Heart left ventricle (tissue), 16 donors: ENCODE results near the gene CDT1. TPM values are rescaled to one million over a fixed set of nuclear protein-coding genes. Genes with fewer than 3 reads are reported as not detected.

Experiments
- ATAC-seq, 4 donors: fragments of 200-7000 bp; cut with Tn5 transposase; one replicate each; pipeline ENCODE4 v1.9.1; 2020 to 2022; ENCODE audit warnings: moderate library complexity in 4 of 4, mild to moderate bottlenecking in 3 of 4, moderate number of reproducible peaks in 1 of 4
- DNase-seq, 5 donors: peaks; one replicate each; pipeline ENCODE4 v3.0.0-alpha.2; 2020
- H3K27ac ChIP-seq, 12 donors: fragments of 200-600 bp; sonication (generic) in 4 of 12; one replicate each; pipeline versions ENCODE4 v1.5.0 to v1.8.0; 2016 to 2022; ENCODE audit warnings: mild to moderate bottlenecking in 2 of 12
- H3K27me3 ChIP-seq, 9 donors: fragments of 200-600 bp; sonication (generic) in 2 of 9; one replicate each; pipeline versions ENCODE4 v1.5.1 to v1.8.0; 2016 to 2022; ENCODE audit warnings: mild to moderate bottlenecking in 3 of 9
- H3K36me3 ChIP-seq, 9 donors: fragments of 200-600 bp; sonication (generic) in 2 of 9; one replicate each; pipeline versions ENCODE4 v1.5.0 to v1.8.0; 2018 to 2022; ENCODE audit warnings: mild to moderate bottlenecking in 2 of 9
- H3K4me1 ChIP-seq, 12 donors: fragments of 200-600 bp; sonication (generic) in 4 of 12; one replicate each; pipeline versions ENCODE4 v1.5.0 to v1.8.0; 2016 to 2022; ENCODE audit warnings: mild to moderate bottlenecking in 3 of 12
- H3K4me3 ChIP-seq, 12 donors: fragments of 200-600 bp; sonication (generic) in 4 of 12; one replicate each; pipeline versions ENCODE4 v1.5.0 to v1.8.0; 2017 to 2022; ENCODE audit warnings: mild to moderate bottlenecking in 9 of 12, moderate library complexity in 4 of 12
- H3K9me3 ChIP-seq, 12 donors: fragments of 200-600 bp; sonication (generic) in 4 of 12; one replicate each; pipeline versions ENCODE4 v1.5.0 to v1.8.0; 2016 to 2022; ENCODE audit warnings: mild to moderate bottlenecking in 1 of 12
- POLR2A ChIP-seq, 2 donors: fragments of 450-650 bp; IDR thresholded peaks; one replicate each; pipeline ENCODE4 v1.6.1; 2017; ENCODE audit warnings: antibody characterized with exemption in 2 of 2, mild to moderate bottlenecking in 2 of 2, moderate library complexity in 2 of 2
- WGBS, 4 donors: extraction: QIAGEN DNeasy Blood & Tissue Kit in 2 of 4; methylation state at CpG; one replicate each; pipeline versions ENCODE4 v1.1.5 to v1.1.7; 2013 to 2018; 5-methylcytosine and 5-hydroxymethylcytosine counted together
- intact Hi-C, 10 donors: fragments of 100-400 bp; cut with DNase I; formaldehyde crosslinking; loops; one replicate each; pipeline versions ENCODE4 v1.11.1 to v1.14.2; 2022
- polyA plus RNA-seq, 2 donors: library from polyadenylated mRNA; stranded (reverse); fragments of 200-250 nt; gene quantifications; one replicate each; pipeline ENCODE4 v1.2.3, GENCODE V29; 2013
- total RNA-seq, 9 donors: library from RNA; depleted of rRNA in 2 of 9; stranded (reverse); fragments of >200 nt in 2 of 9; fragmentation: NEBNext Ultra II Directional in 3 of 9; extraction: Animal tissue kit (Norgen Biotek cat#: 25700) in 3 of 9; gene quantifications; one replicate each; pipeline versions ENCODE4 v1.1.0 to v1.2.4, GENCODE V29; 2016 to 2023
- TF ChIP-seq, protein P1 (sequence below), 12 donors: fragments of 200-600 bp; sonication (generic) in 4 of 12; IDR thresholded peaks; one replicate each; pipeline versions ENCODE4 v1.5.0 to v1.8.0; 2018 to 2022; ENCODE audit warnings: antibody characterized with exemption in 12 of 12, mild to moderate bottlenecking in 5 of 12
- donor health status: ischemic (EF 13 %, LVEDD 7.1; RV severe dilation, severe dysfunction).
- donor health status: healthy with polysubstance abuse.
- donor health status: DM: no; HTN: yes; CAD: no.
- donor health status: DM: no; HTN: no; CAD: no.
- donor health status: ischemic (EF 25% LVEDD 6.9; RV normal size, moderate dysfunction).
- donor health status: ischemic (EF 25% LVEDD 5.7; RV mildly dilated, moderate dysfunction).
- donor health status: healthy.
- donor health status: DM: yes; HTN: yes; CAD: no.
- donor health status: ischemic (EF 35%, LVEDD 5.7; RV mildly dilated, moderate dysfunction).
- donor health status: nonischemic (EF 11% LVEDD 7.7; RV severe dilation, severe dysfunction).
- donor health status: DM: yes; HTN: yes; CAD: no.
- donor health status: PGD.
- donor health status: ischemic (EF 29% LVEDD 5.4; RV normal size, mild dysfunction).
- donor health status: nonischemic (EF 23%, LVEDD 6.1; RV moderate dilation, normal function).

The CDT1 gene
- total and polyA plus RNA-seq, 11 donors: 0.19 to 6.1 (median 0.61) TPM

DNA sequence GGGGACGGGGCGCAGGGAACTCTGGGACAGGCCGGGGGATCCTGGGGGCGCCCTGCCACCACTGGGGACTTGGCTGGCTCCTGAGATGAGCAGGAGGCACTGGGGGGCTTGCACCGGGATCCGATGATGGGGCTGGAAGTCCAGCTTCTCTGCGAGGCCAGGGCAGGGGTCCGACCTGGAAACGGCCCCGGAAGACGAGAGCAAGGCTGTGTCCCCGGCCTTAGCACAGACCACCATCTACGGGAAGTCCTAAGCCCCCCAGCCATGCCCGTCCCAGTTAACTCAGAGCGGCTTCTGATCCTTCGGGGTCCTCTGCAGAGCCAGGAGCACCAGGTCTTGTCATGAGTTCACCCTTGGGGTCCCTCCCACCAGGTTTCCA is 573 bp downstream of the CDT1 start:
- H3K27me3 ChIP-seq: no peaks in the 10 kb centered on the region
- TF ChIP-seq, protein P1, sequence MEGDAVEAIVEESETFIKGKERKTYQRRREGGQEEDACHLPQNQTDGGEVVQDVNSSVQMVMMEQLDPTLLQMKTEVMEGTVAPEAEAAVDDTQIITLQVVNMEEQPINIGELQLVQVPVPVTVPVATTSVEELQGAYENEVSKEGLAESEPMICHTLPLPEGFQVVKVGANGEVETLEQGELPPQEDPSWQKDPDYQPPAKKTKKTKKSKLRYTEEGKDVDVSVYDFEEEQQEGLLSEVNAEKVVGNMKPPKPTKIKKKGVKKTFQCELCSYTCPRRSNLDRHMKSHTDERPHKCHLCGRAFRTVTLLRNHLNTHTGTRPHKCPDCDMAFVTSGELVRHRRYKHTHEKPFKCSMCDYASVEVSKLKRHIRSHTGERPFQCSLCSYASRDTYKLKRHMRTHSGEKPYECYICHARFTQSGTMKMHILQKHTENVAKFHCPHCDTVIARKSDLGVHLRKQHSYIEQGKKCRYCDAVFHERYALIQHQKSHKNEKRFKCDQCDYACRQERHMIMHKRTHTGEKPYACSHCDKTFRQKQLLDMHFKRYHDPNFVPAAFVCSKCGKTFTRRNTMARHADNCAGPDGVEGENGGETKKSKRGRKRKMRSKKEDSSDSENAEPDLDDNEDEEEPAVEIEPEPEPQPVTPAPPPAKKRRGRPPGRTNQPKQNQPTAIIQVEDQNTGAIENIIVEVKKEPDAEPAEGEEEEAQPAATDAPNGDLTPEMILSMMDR (IDR thresholded peaks at IDR 0.05): no peak
- no peak for TF ChIP-seq POLR2A (IDR thresholded peaks at IDR 0.05)
- ATAC-seq (no peak), DNase-seq (peak in 1 of 5 donors; percentile 29)
- H3K9me3 ChIP-seq: no peaks in the 10 kb centered on the region
- H3K36me3 ChIP-seq: peaks cover 0 to 18% (median 4%) of the 10 kb centered on the region in 9 donors
- peak overlapping the region in 9 of 12 donors; percentile 12 to 84 (median 72) for H3K4me3 ChIP-seq
- intact Hi-C loops: no loop called here
- WGBS, 4 donors: 2 to 9% (median 3%) methylated on average over 9 to 16 of the region's 16 CpGs
- H3K27ac ChIP-seq: no peak overlapping the region
- peaks cover 0 to 31% (median 11%) of the 10 kb centered on the region in 12 donors for H3K4me1 ChIP-seq

DNA sequence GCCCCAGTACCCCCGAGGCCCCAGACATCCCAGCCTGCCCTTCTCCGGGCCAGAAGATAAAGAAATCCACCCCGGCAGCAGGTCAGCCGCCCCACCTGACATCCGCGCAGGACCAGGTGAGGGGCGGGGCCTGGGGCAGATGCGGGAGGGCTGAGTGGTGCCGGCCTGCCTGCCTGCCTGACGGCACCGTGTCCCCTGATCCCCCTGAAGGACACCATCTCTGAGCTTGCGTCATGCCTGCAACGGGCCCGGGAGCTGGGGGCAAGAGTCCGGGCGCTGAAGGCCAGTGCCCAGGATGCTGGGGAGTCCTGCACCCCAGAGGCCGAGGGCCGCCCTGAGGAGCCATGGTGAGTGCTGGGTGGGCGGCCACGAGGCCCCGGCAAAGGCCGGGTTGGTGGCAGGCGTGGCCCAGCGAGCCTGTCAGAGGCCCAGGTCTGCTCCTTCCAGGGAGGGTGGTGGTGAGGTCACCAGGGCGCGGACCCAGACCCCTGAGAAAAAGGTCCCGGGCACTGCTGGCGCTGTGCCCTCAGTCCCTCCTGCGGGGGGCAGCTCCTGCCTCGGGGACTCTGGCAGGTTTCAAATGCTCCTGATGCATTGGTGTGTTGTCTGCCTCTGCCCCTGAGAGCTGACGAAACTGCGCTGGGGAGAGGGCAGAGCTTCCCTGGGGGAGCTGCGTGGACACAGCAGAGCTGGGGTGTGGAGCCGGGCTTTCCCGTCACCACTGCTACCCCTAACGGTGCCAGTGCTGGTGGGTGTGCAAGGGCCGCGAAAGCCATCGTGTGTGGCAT is 1.2 kb downstream of the CDT1 start:
- DNase-seq (no peak), ATAC-seq (no peak)
- intact Hi-C loops: no loop called here
- H3K4me3 ChIP-seq: peak overlapping the region in 6 of 12 donors; percentile 10 to 84 (median 74)
- WGBS, 4 donors: 29 to 54% (median 42%) methylated on average over 24 to 39 of the region's 39 CpGs
- H3K9me3 ChIP-seq: no peaks in the 10 kb centered on the region
- no peak for TF ChIP-seq POLR2A (IDR thresholded peaks at IDR 0.05)
- TF ChIP-seq, protein P1 (IDR thresholded peaks at IDR 0.05): no peak
- no peaks in the 10 kb centered on the region for H3K27me3 ChIP-seq
- no peak overlapping the region for H3K27ac ChIP-seq
- H3K4me1 ChIP-seq: peaks cover 0 to 34% (median 11%) of the 10 kb centered on the region in 12 donors
- H3K36me3 ChIP-seq: peaks cover 0 to 24% (median 4%) of the 10 kb centered on the region in 9 donors

DNA sequence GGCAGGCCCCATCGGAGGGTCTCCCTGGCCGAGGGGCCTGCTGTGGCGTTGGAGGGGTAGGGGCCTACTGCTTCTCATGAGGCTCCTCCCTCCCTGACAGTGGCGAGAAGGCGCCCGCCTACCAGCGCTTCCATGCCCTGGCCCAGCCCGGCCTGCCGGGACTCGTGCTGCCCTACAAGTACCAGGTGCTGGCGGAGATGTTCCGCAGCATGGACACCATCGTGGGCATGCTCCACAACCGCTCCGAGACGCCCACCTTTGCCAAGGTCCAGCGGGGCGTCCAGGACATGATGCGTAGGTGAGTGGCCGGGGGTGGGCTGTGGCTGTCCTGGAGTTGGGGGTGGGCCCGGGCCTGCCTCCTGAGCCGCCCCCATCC is 1.7 kb downstream of the CDT1 start:
- Histone ChIP-seq H3K36me3 (peaks cover 0 to 28% (median 4%) of the 10 kb centered on the region in 9 donors), H3K4me1 (peaks cover 0 to 37% (median 16%) of the 10 kb centered on the region in 12 donors), H3K4me3 (peak overlapping the region in 1 of 12 donors; percentile 76), H3K9me3 (no peaks in the 10 kb centered on the region), H3K27ac (no peak overlapping the region), H3K27me3 (no peaks in the 10 kb centered on the region)
- ATAC-seq (no peak), DNase-seq (peak in 1 of 5 donors; percentile 65)
- intact Hi-C loops: no loop called here
- 81 to 93% (median 92%) methylated on average over 15 to 22 of the region's 22 CpGs for WGBS, 4 donors
- TF ChIP-seq POLR2A (IDR thresholded peaks at IDR 0.05): no peak
- TF ChIP-seq, protein P1 (IDR thresholded peaks at IDR 0.05): no peak

DNA sequence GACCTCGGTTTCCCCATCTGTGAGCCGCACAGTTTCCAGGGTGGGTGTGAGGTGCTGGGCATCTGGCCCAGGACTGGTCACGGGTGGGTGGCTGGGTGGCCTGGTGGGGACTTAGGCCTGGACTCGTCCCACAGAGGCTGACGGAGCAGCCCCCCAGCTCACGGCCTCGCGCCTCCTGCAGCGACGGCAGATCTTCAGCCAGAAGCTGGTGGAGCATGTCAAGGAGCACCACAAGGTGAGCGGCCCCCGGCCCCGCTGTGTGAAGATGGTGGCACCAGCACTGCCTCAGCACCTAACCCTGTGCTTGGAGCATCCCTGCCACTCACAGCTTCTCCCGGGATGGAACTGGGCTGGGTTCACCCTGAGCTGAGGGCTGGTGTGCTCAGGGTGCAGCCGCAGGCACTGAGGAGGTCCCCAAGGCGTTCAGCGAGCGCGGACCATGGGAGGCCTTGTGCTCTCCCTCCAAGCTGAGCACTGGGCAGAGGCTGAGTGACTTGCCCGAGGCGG is 2.4 kb downstream of the CDT1 start:
- peaks cover 0 to 28% (median 4%) of the 10 kb centered on the region in 9 donors for H3K36me3 ChIP-seq
- DNase-seq (no peak), ATAC-seq (no peak)
- H3K27ac ChIP-seq: no peak overlapping the region
- TF ChIP-seq POLR2A (IDR thresholded peaks at IDR 0.05): no peak
- TF ChIP-seq, protein P1 (IDR thresholded peaks at IDR 0.05): no peak
- whole genome bisulfite sequencing, 4 donors: 83 to 100% (median 92%) methylated on average over 1 to 21 of the region's 21 CpGs
- H3K4me1 ChIP-seq: peaks cover 0 to 43% (median 21%) of the 10 kb centered on the region in 12 donors
- H3K9me3 ChIP-seq: no peaks in the 10 kb centered on the region
- intact Hi-C loops: no loop called here
- H3K27me3 ChIP-seq: no peaks in the 10 kb centered on the region
- no peak overlapping the region for H3K4me3 ChIP-seq
